IMR-90 (cell line): ENCODE data around the gene RSPO4. TPM values are rescaled to one million over a fixed set of nuclear protein-coding genes. Genes with fewer than 3 reads are reported as not detected.

Experiments used
- ATAC-seq: fragments of 200-7000 bp; cut with Tn5 transposase; 2 replicates; pipeline ENCODE4 v1.9.1; 2020; ENCODE audit warnings: low read depth, mild to moderate bottlenecking, moderate library complexity
- BruUV-seq: library from RNA; stranded (reverse); fragments of 400-500 nt; replicated peaks from 2 replicates; lab custom pipeline; 2021; lab: Mats Ljungman, UMichigan
- CTCF ChIA-PET: fragments of 300-600 bp; formaldehyde crosslinking; extraction: SDS; loops from one replicate; lab custom pipeline; 2021; ENCODE audit warnings: antibody characterized with exemption; lab: Yijun Ruan, JAX
- POLR2A ChIA-PET: fragments of 300-600 bp; sonication (Branson Sonifier 250); formaldehyde crosslinking; loops from one replicate; lab custom pipeline; 2022; ENCODE audit warnings: antibody characterized with exemption; ENCODE audit not compliant: unreplicated experiment; lab: Charles Lee
- DNase-seq: peaks from one replicate; pipeline ENCODE4 v3.0.0; 2013
- H2AFZ ChIP-seq: replicated peaks from 2 replicates; pipeline ENCODE3; 2013; ENCODE audit warnings: low read length, mild to moderate bottlenecking; ENCODE audit not compliant: poor library complexity
- H2AK5ac ChIP-seq: 2 replicates; pipeline ENCODE4 v1.6.1; 2013; ENCODE audit warnings: low read depth, low read length, inconsistent platforms
- H2AK9ac ChIP-seq: replicated peaks from 2 replicates; pipeline ENCODE3; 2013; ENCODE audit warnings: mild to moderate bottlenecking, low read depth, low read length, moderate library complexity; ENCODE audit not compliant: poor library complexity
- H2BK120ac ChIP-seq: 2 replicates; pipeline ENCODE4 v1.6.1; 2013; ENCODE audit warnings: low read depth, low read length, inconsistent platforms
- H2BK15ac ChIP-seq: 3 replicates; pipeline ENCODE4 v1.6.1; 2013; ENCODE audit warnings: low read depth, low read length, inconsistent platforms
- H2BK20ac ChIP-seq: 2 replicates; pipeline ENCODE4 v1.6.1; 2013; ENCODE audit warnings: low read depth, mild to moderate bottlenecking, inconsistent platforms, low read length, moderate library complexity
- H2BK5ac ChIP-seq: 2 replicates; pipeline ENCODE4 v1.6.1; 2013; ENCODE audit warnings: mild to moderate bottlenecking, low read depth, low read length, inconsistent platforms; ENCODE audit not compliant: poor library complexity, severe bottlenecking
- H3K14ac ChIP-seq: replicated peaks from 2 replicates; pipeline ENCODE4 v1.6.1; 2013; ENCODE audit warnings: low read depth, low read length, inconsistent platforms
- H3K18ac ChIP-seq: 2 replicates; pipeline ENCODE4 v1.6.1; 2013; ENCODE audit warnings: low read depth, low read length, control low read depth
- H3K23ac ChIP-seq: 2 replicates; pipeline ENCODE4 v1.6.1; 2013; ENCODE audit warnings: low read depth, low read length, inconsistent platforms
- H3K27ac ChIP-seq: 2 replicates; pipeline ENCODE4 v1.5.1; 2013; ENCODE audit warnings: mild to moderate bottlenecking, control low read depth, low read length; ENCODE audit not compliant: insufficient read depth
- H3K27me3 ChIP-seq: 2 replicates; pipeline ENCODE4 v1.6.1; 2013; ENCODE audit warnings: low read length; ENCODE audit not compliant: control insufficient read depth, insufficient read depth
- H3K36me3 ChIP-seq: 2 replicates; pipeline ENCODE4 v1.6.1; 2013; ENCODE audit warnings: low read length, mixed read lengths; ENCODE audit not compliant: control insufficient read depth, insufficient read depth
- H3K4ac ChIP-seq: 2 replicates; pipeline ENCODE4 v1.6.1; 2013; ENCODE audit warnings: low read depth, low read length, inconsistent platforms
- H3K4me1 ChIP-seq: 2 replicates; pipeline ENCODE4 v1.6.1; 2013; ENCODE audit warnings: low read length, mixed read lengths; ENCODE audit not compliant: control insufficient read depth, insufficient read depth
- H3K4me2 ChIP-seq: 2 replicates; pipeline ENCODE4 v1.6.1; 2013; ENCODE audit warnings: low read depth, mild to moderate bottlenecking, control low read depth, low read length, moderate library complexity
- H3K4me3 ChIP-seq: 2 replicates; pipeline ENCODE4 v1.5.1; 2013; ENCODE audit warnings: low read depth, mild to moderate bottlenecking, control low read depth, low read length, moderate library complexity; ENCODE audit not compliant: insufficient read depth
- H3K56ac ChIP-seq: 2 replicates; pipeline ENCODE4 v1.6.1; 2013; ENCODE audit warnings: low read length, inconsistent platforms; ENCODE audit not compliant: insufficient read depth; ENCODE audit errors: extremely low read depth
- H3K79me1 ChIP-seq, 2 experiments: 2 replicates each; pipeline ENCODE4 v1.6.1; 2013; ENCODE audit warnings: low read length in 2 of 2, inconsistent platforms in 1 of 2, low read depth in 1 of 2
- H3K9ac ChIP-seq: 2 replicates; pipeline ENCODE4 v1.6.1; 2013; ENCODE audit warnings: low read depth, low read length, control low read depth
- H3K9me1 ChIP-seq: 2 replicates; pipeline ENCODE4 v1.6.1; 2013; ENCODE audit warnings: low read length, inconsistent platforms; ENCODE audit not compliant: insufficient read depth
- H3K9me3 ChIP-seq: 2 replicates; pipeline ENCODE4 v1.6.1; 2013; ENCODE audit warnings: low read length; ENCODE audit not compliant: control insufficient read depth, insufficient read depth
- H4K20me1 ChIP-seq: 2 replicates; pipeline ENCODE4 v1.6.1; 2013; ENCODE audit warnings: low read length, inconsistent platforms; ENCODE audit not compliant: insufficient read depth
- H4K5ac ChIP-seq: 2 replicates; pipeline ENCODE4 v1.6.1; 2013; ENCODE audit warnings: mild to moderate bottlenecking, low read depth, low read length, control low read depth
- H4K8ac ChIP-seq, 2 experiments: 2 replicates each; pipeline ENCODE4 v1.6.1; 2013; ENCODE audit warnings: low read depth in 2 of 2, low read length in 2 of 2, control low read depth in 1 of 2, inconsistent platforms in 1 of 2
- H4K91ac ChIP-seq: 2 replicates; pipeline ENCODE4 v1.6.1; 2013; ENCODE audit warnings: low read depth, low read length, inconsistent platforms; ENCODE audit not compliant: insufficient read depth
- BHLHE40 ChIP-seq: fragments of 150-350 bp; IDR thresholded peaks from 2 replicates; pipeline ENCODE4 v1.6.1; 2016; ENCODE audit warnings: mild to moderate bottlenecking, low read depth, low read length
- CEBPB ChIP-seq: IDR thresholded peaks from 2 replicates; pipeline ENCODE4 v1.6.1; 2012; ENCODE audit warnings: low read depth, low read length, improper control_type of control experiment
- CHD1 ChIP-seq: IDR thresholded peaks from 2 replicates; pipeline ENCODE4 v1.6.1; 2012; ENCODE audit warnings: low read depth, low read length, improper control_type of control experiment
- CTCF ChIP-seq: conservative IDR thresholded peaks from 2 replicates; pipeline ENCODE4 v1.5.1; 2012; ENCODE audit warnings: mild to moderate bottlenecking, low read depth, low read length, improper control_type of control experiment
- ELK1 ChIP-seq: fragments of 150-350 bp; IDR thresholded peaks from 2 replicates; pipeline ENCODE4 v1.6.1; 2016; ENCODE audit warnings: low read depth, mild to moderate bottlenecking, low read length, moderate library complexity, borderline replicate concordance
- FOS ChIP-seq: fragments of 150-350 bp; IDR thresholded peaks from 2 replicates; pipeline ENCODE4 v1.6.1; 2016; ENCODE audit warnings: low read depth, low read length
- MAFK ChIP-seq: IDR thresholded peaks from 2 replicates; pipeline ENCODE4 v1.6.1; 2012; ENCODE audit warnings: low read depth, low read length, improper control_type of control experiment
- MAZ ChIP-seq: IDR thresholded peaks from 2 replicates; pipeline ENCODE4 v1.6.1; 2012; ENCODE audit warnings: low read depth, mild to moderate bottlenecking, low read length, improper control_type of control experiment, moderate library complexity, borderline replicate concordance
- MXI1 ChIP-seq: IDR thresholded peaks from 2 replicates; pipeline ENCODE4 v1.6.1; 2012; ENCODE audit warnings: low read depth, mild to moderate bottlenecking, low read length, moderate library complexity, borderline replicate concordance
- NFE2L2 ChIP-seq: fragments of 150-350 bp; IDR thresholded peaks from 2 replicates; pipeline ENCODE4 v1.6.1; 2016; ENCODE audit warnings: low read depth, mild to moderate bottlenecking, low read length
- POLR2A ChIP-seq: IDR thresholded peaks from 2 replicates; pipeline ENCODE4 v1.6.1; 2012; ENCODE audit warnings: mild to moderate bottlenecking, low read depth, low read length
- RAD21 ChIP-seq: IDR thresholded peaks from 2 replicates; pipeline ENCODE4 v1.6.1; 2012; ENCODE audit warnings: low read length, improper control_type of control experiment
- RCOR1 ChIP-seq: IDR thresholded peaks from 2 replicates; pipeline ENCODE4 v1.6.1; 2012; ENCODE audit warnings: mild to moderate bottlenecking, low read length, improper control_type of control experiment; ENCODE audit not compliant: insufficient replicate concordance
- RFX5 ChIP-seq: IDR thresholded peaks from 2 replicates; pipeline ENCODE4 v1.8.0; 2012; ENCODE audit warnings: low read depth, mild to moderate bottlenecking, low read length, moderate library complexity
- SMC3 ChIP-seq: fragments of 150-350 bp; IDR thresholded peaks from 2 replicates; pipeline ENCODE4 v1.6.1; 2016; ENCODE audit warnings: low read depth, mild to moderate bottlenecking, antibody characterized with exemption, low read length, moderate library complexity
- WGBS, 2 experiments: methylation state at CpG; one replicate each; pipeline versions ENCODE4 v1.1.5 to v1.1.7; 2013; ENCODE audit warnings: missing lambda C conversion rate in 2 of 2; ENCODE audit not compliant: insufficient read length in 1 of 2; ENCODE audit errors: extremely low coverage in 2 of 2; 5-methylcytosine and 5-hydroxymethylcytosine counted together
- dilution Hi-C: fragments of 300-500 bp; cut with HindIII; formaldehyde crosslinking; loops from one replicate; pipeline ENCODE4 v1.14.3; 2018; ENCODE audit warnings: low sequenced_read_pairs; ENCODE audit not compliant: unreplicated experiment
- in situ Hi-C: fragments of 300-500 bp; cut with MboI; formaldehyde crosslinking; loops from 3 replicates; pipeline ENCODE4 v1.14.3; 2019; ENCODE audit warnings: low sequenced_read_pairs, inconsistent platforms, mixed read lengths
- intact Hi-C: fragments of 100-400 bp; cut with micrococcal nuclease; formaldehyde crosslinking; loops from 2 replicates; pipeline ENCODE4 v1.10.0; 2022
- polyA plus RNA-seq, 3 experiments: library from polyadenylated mRNA; depleted of rRNA; stranded (reverse); fragments of >200 nt; gene quantifications; 2 replicates each; pipeline ENCODE4 v1.2.3, GENCODE V29; 2012; ENCODE audit warnings: low replicate concordance in 1 of 3
- total RNA-seq: library from RNA; depleted of rRNA; stranded (reverse); fragments of >200 nt; gene quantifications from 2 replicates; pipeline ENCODE4 v1.2.3, GENCODE V29; 2012
- TF ChIP-seq, protein P1 (sequence below): fragments of 150-350 bp; IDR thresholded peaks from 2 replicates; pipeline ENCODE4 v1.6.1; 2017; ENCODE audit warnings: mild to moderate bottlenecking, antibody characterized with exemption, low read length, low read depth

Gene RSPO4
- total and polyA plus RNA-seq, 2 of the 4 experiments (the other 2 are of a cell fraction): not detected

- H2BK20ac ChIP-seq: no peak overlapping the region
- no peaks in the 10 kb centered on the region for H3K4me1 ChIP-seq
- no peak overlapping the region for H3K4ac ChIP-seq
- H2AFZ ChIP-seq: no peak overlapping the region
- no peak overlapping the region for H3K14ac ChIP-seq
- H2BK5ac ChIP-seq: no peak overlapping the region
- no peaks in the 10 kb centered on the region for H3K9me3 ChIP-seq
- no peaks in the 10 kb centered on the region for H3K9me1 ChIP-seq
- TF ChIP-seq FOS (no peak), BHLHE40 (no peak), POLR2A (no peak), ELK1 (no peak), CHD1 (no peak), NFE2L2 (no peak), CEBPB (no peak), SMC3 (no peak), RFX5 (no peak), MAFK (no peak), RCOR1 (no peak), MXI1 (no peak), RAD21 (no peak), MAZ (no peak), CTCF (no peak)
- TF ChIP-seq, protein P1, sequence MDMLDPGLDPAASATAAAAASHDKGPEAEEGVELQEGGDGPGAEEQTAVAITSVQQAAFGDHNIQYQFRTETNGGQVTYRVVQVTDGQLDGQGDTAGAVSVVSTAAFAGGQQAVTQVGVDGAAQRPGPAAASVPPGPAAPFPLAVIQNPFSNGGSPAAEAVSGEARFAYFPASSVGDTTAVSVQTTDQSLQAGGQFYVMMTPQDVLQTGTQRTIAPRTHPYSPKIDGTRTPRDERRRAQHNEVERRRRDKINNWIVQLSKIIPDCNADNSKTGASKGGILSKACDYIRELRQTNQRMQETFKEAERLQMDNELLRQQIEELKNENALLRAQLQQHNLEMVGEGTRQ: no peak
- H3K56ac ChIP-seq: no peak overlapping the region
- H3K27ac ChIP-seq: no peak overlapping the region
- no peak overlapping the region for H3K4me3 ChIP-seq
- no peak overlapping the region for H2AK9ac ChIP-seq
- in situ Hi-C loops: no loop called here
- H2BK15ac ChIP-seq: no peak overlapping the region
- ChIA-PET POLR2A (no interaction called here), CTCF (no interaction called here)
- no peak overlapping the region for H4K5ac ChIP-seq
- 82% methylated on average over 4 of the region's 16 CpGs; no CpG with 5 or more reads in 1 of the 2 experiments for WGBS, 2 experiments
- H4K91ac ChIP-seq: no peak overlapping the region
- H3K79me1 ChIP-seq: no peaks in the 10 kb centered on the region
- H3K27me3 ChIP-seq: peaks cover 9% of the 10 kb centered on the region; the same call in 1 of the 2 replicates
- H2AK5ac ChIP-seq: no peak overlapping the region
- intact Hi-C loops: no loop called here
- no peak for DNase-seq
- H3K36me3 ChIP-seq: no peaks in the 10 kb centered on the region
- dilution Hi-C loops: no loop called here
- no peak overlapping the region for H2BK120ac ChIP-seq
- H3K18ac ChIP-seq: no peak overlapping the region
- no peaks in the 10 kb centered on the region for H4K20me1 ChIP-seq
- no peak overlapping the region for H3K23ac ChIP-seq
- H4K8ac ChIP-seq: no peak overlapping the region
- BruUV-seq: no TSS peak
- no peak overlapping the region for H3K9ac ChIP-seq
- ATAC-seq: no peak
- H3K4me2 ChIP-seq: no peak overlapping the region
Observed at GRCh38 chr20:992801-993535, 9.1 kb downstream of the RSPO4 start.
